ENCODE data around the gene NSD2. TPM values are rescaled to one million over a fixed set of nuclear protein-coding genes. Genes with fewer than 3 reads are reported as not detected.
A peak's percentile ranks its signal among the peaks of the same experiment; 100 is the strongest.

NSD2 gene
- total RNA-seq, 1 experiment from 2014 or later: 109 TPM

- Mint-ChIP-seq H3K27ac (ENCODE audit: low read depth, unreplicated experiment) (peak overlapping the region; percentile 77), H3K36me3 (ENCODE audit: insufficient read depth, unreplicated experiment) (peaks cover 44% of the 10 kb centered on the region), H3K4me1 (ENCODE audit: insufficient read depth, unreplicated experiment) (peaks cover 29% of the 10 kb centered on the region), H3K9me3 (ENCODE audit: unreplicated experiment) (no peaks in the 10 kb centered on the region), H3K4me3 (ENCODE audit: unreplicated experiment) (peak overlapping the region; percentile 54), H3K27me3 (ENCODE audit: insufficient read depth, unreplicated experiment) (no peaks in the 10 kb centered on the region)
- POLR2A ChIA-PET: interaction anchor here (0.6 to 1.5 kb wide), 7 partner anchors 16 to 68 kb away, joined by 3 to 6 read pairs (median 4); partner anchors contain the start of gene NELFA
- BruUV-seq (replicated peaks): no TSS peak
- TF ChIP-seq, protein P1, sequence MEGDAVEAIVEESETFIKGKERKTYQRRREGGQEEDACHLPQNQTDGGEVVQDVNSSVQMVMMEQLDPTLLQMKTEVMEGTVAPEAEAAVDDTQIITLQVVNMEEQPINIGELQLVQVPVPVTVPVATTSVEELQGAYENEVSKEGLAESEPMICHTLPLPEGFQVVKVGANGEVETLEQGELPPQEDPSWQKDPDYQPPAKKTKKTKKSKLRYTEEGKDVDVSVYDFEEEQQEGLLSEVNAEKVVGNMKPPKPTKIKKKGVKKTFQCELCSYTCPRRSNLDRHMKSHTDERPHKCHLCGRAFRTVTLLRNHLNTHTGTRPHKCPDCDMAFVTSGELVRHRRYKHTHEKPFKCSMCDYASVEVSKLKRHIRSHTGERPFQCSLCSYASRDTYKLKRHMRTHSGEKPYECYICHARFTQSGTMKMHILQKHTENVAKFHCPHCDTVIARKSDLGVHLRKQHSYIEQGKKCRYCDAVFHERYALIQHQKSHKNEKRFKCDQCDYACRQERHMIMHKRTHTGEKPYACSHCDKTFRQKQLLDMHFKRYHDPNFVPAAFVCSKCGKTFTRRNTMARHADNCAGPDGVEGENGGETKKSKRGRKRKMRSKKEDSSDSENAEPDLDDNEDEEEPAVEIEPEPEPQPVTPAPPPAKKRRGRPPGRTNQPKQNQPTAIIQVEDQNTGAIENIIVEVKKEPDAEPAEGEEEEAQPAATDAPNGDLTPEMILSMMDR (IDR thresholded peaks at IDR 0.05; ENCODE audit: unreplicated experiment): no peak
- peak; percentile 13 for DNase-seq (ENCODE audit: unreplicated experiment)
- CTCF ChIA-PET: interaction anchor here (0.6 to 1.4 kb wide), 7 partner anchors 32 to 295 kb away, joined by 3 to 4 read pairs (median 3); partner anchors contain the start of genes TACC3 and TMEM129
- intact Hi-C loops (cut with micrococcal nuclease): no loop called here
Observed at GRCh38 chr4:1940566-1940965, 69.4 kb downstream of the NSD2 start.

GRCh38 chr4:1943928-1944327 lies 72.7 kb downstream of the NSD2 start:
- Mint-ChIP-seq H3K36me3 (ENCODE audit: insufficient read depth, unreplicated experiment) (peaks cover 40% of the 10 kb centered on the region), H3K4me1 (ENCODE audit: insufficient read depth, unreplicated experiment) (peaks cover 24% of the 10 kb centered on the region), H3K27ac (ENCODE audit: low read depth, unreplicated experiment) (no peak overlapping the region), H3K9me3 (ENCODE audit: unreplicated experiment) (no peaks in the 10 kb centered on the region), H3K4me3 (ENCODE audit: unreplicated experiment) (no peak overlapping the region), H3K27me3 (ENCODE audit: insufficient read depth, unreplicated experiment) (no peaks in the 10 kb centered on the region)
- intact Hi-C loops (cut with micrococcal nuclease): no loop called here
- TF ChIP-seq, protein P1 (IDR thresholded peaks at IDR 0.05; ENCODE audit: unreplicated experiment): no peak
- DNase-seq (ENCODE audit: unreplicated experiment): no peak
- ChIA-PET CTCF (interaction anchor here (0.7 to 1.6 kb wide), 4 partner anchors 31 to 195 kb away, joined by 3 to 5 read pairs (median 4); no protein-coding TSS in a partner anchor), POLR2A (no interaction called here)
- no TSS peak for BruUV-seq (replicated peaks)

DNA sequence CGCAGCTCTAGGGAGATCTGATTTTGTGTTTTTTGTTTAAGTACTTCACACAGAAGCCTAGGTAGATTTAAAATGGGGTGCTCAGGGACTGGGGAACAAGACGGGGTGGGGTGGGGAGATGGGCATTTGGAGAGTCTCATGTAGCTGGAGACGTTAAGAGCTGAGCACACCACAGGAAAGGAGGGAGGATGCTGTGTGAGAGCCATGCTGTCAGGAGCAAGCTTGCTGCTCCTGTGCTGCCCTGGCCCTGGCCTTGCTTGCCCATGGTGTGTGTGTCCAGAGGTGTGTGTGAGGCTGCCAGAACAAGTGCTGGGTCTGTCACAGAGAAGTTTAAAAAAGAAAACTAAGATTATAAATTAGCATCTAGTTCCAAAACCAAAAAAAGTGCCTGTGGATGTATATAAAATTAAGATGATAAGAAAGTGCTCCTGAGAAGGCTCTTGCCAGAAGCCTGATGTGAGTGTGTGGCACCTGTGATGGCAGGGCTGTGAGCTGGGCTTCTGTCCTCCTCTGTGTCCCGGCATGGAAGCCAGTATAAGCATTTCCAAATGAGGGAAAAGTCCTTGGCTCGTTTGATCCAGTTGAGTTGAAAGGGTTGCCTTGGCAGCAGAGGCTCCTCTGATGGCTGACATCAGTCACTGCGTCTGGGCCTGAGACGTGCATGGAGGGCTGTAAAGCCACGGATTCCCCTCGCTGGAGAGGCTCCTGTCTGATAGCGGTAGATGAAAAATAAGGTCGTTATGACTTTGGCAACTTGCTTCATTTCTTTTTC lies 74.1 kb downstream of the NSD2 start:
- Mint-ChIP-seq H3K4me3 (ENCODE audit: unreplicated experiment) (no peak overlapping the region), H3K27ac (ENCODE audit: low read depth, unreplicated experiment) (no peak overlapping the region), H3K9me3 (ENCODE audit: unreplicated experiment) (no peaks in the 10 kb centered on the region), H3K27me3 (ENCODE audit: insufficient read depth, unreplicated experiment) (no peaks in the 10 kb centered on the region), H3K4me1 (ENCODE audit: insufficient read depth, unreplicated experiment) (peaks cover 10% of the 10 kb centered on the region), H3K36me3 (ENCODE audit: insufficient read depth, unreplicated experiment) (peaks cover 34% of the 10 kb centered on the region)
- TF ChIP-seq, protein P1 (IDR thresholded peaks at IDR 0.05; ENCODE audit: unreplicated experiment): no peak
- ChIA-PET CTCF (interaction anchor here (1.1 kb wide), 1 partner anchor 46 kb away, joined by 8 read pairs; no protein-coding TSS in a partner anchor), POLR2A (interaction anchor here (1.0 kb wide), 1 partner anchor 25 kb away, joined by 3 read pairs; no protein-coding TSS in a partner anchor)
- DNase-seq (ENCODE audit: unreplicated experiment): no peak
- no TSS peak for BruUV-seq (replicated peaks)
- intact Hi-C loops (cut with micrococcal nuclease): no loop called here

DNA sequence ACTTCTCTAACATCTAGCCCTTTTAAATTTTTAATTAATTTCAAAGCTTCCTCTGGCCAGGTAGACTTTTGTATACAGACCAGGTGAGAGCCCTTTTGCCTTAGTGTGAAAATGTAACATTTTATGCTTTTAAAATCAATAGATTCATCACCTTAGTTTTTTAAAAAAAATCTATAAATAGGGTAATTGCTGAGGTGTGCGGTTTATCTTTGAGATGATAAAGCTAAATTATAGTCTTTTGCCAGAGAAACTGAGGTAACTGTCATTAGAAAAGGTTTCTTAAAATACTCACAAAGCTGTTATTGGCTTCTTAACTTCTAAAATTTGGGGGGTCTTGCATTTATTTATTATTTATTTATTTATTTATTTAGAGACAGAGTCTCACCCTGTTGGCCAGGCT lies 74.7 kb downstream of the NSD2 start:
- DNase-seq (ENCODE audit: unreplicated experiment): no peak
- intact Hi-C loops (cut with micrococcal nuclease): no loop called here
- Mint-ChIP-seq H3K27me3 (ENCODE audit: insufficient read depth, unreplicated experiment) (no peaks in the 10 kb centered on the region), H3K4me1 (ENCODE audit: insufficient read depth, unreplicated experiment) (peaks cover 5% of the 10 kb centered on the region), H3K9me3 (ENCODE audit: unreplicated experiment) (no peaks in the 10 kb centered on the region), H3K4me3 (ENCODE audit: unreplicated experiment) (no peak overlapping the region), H3K27ac (ENCODE audit: low read depth, unreplicated experiment) (no peak overlapping the region), H3K36me3 (ENCODE audit: insufficient read depth, unreplicated experiment) (peaks cover 28% of the 10 kb centered on the region)
- POLR2A ChIA-PET: interaction anchor here (1.0 kb wide), 1 partner anchor 25 kb away, joined by 3 read pairs; no protein-coding TSS in a partner anchor
- TF ChIP-seq, protein P1 (IDR thresholded peaks at IDR 0.05; ENCODE audit: unreplicated experiment): no peak
- CTCF ChIA-PET: interaction anchor here (0.6 kb wide), 1 partner anchor 96 kb away, joined by 3 read pairs; a partner anchor contains a TSS
- BruUV-seq (replicated peaks): no TSS peak
